Activated CD4-positive, alpha-beta T cell treated with anti-CD3 and anti-CD28 coated beads, Interleukin-2, Interleukin-4, amounts not matched to agents 100 ng/mL and 50 ng/mL, durations not matched to agents 16 hours and 8 hours (primary cell): ENCODE results near the gene ACR.
"Not testable (repeated sequence)": the region's sequence is repeated elsewhere in the genome, so short reads cannot be mapped to it uniquely, and the experiment has no call there.

Experiments
- DNase-seq: peaks from one replicate; pipeline ENCODE4 v3.0.0-alpha.2; 2020; ENCODE audit warnings: low spot score

Gene ACR

GRCh38 chr22:50732681-50733080, 5.3 kb upstream of the ACR start:
- no peak for DNase-seq

DNA sequence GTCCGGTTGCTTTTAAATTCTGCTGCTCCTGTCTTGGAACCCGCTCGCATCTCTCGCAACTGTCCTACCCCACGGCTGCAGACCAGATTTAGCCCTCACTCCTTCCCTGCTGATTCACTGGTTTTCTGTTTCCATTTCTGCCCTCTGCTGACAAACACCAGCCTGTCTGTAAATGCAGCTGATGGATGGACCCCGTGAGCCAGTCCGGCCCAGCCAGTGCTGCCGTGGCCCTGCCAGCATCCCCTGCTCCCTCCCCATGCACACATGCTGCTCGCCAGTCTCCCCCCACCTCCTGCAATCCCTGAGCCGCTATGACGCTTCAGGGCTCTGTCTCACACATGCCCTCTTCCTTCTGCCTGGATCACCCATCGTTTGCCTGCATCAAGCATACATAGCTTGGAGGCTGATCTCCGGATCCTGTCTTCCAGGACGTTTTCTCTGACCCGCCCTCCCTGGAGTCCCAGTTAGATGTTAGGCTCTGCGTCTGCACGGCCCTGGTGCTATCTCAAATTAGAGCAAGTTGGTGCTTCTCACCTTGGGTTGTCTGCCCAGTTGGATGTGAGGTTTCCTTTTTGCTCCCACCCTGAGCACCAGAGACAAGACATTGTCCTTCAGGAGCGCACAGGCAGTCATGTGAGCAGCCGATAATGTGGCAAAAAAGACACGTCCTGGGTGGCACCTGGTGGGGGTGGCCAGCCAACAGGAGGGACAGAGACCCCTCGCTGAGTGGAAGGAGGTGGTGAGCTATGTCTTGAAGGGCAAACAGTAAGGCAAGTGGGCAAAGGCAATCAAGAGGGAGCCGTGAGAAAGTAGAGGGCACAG, 4.3 kb upstream of the ACR start:
- no peak for DNase-seq

- no peak for DNase-seq
Measured at GRCh38 chr22:50734343-50734771, 3.6 kb upstream of the ACR start.

DNA sequence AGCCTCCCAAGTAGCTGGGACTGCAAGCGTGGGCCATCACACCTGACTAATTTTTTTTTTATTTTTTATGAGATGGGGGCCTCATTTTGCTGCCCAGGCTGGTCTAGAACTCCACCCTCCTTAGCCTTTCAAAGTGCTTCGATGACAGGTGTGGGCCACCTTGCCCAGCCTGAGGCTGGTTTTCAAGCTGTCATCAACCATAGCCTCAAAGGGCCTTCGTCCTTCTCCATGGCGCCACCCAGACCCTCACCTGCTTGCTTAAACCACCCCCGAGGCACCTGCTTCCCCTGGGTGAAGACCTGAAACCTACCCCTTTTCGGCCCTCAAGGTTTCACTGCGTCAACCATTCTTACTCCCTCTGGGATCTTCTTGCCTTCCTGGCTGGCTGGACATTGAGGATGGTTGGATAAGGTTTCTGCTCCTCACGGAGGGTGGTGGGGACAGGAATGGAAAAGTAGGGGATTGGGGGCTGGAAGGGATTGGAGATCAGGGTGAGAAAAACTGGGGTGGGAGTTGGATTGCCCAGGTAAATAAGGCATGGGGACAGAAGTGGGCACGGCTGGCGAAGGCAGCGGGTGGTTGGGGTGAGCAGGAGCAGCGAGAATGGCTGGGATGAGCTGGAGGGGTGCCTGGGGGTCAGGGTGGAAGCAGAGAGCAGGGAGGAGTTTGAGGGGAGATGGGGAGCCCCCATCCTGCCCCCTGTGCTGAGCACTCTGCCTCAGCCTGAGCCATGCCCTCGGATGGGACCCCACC, 2.8 kb upstream of the ACR start:
- no peak for DNase-seq

DNA sequence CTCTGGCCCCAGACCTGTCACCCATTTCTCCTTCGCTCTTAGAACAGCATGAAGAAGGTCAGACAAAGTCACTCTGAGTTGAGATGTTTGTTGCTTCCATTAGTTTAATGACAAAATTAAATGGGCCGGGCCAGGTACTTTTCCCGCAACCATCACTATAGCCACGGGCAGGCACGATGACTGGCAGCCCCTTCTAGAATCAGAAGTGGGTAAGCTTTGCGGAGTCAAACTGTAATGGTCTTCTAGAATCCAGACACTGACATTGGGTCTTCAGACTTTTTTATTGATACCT, 2.3 kb upstream of the ACR start:
- DNase-seq: no peak

- no peak for DNase-seq
Measured at GRCh38 chr22:50738649-50739227, 734 bp downstream of the ACR start.

GRCh38 chr22:50739279-50739691, 1.3 kb downstream of the ACR start:
- no peak for DNase-seq

DNA sequence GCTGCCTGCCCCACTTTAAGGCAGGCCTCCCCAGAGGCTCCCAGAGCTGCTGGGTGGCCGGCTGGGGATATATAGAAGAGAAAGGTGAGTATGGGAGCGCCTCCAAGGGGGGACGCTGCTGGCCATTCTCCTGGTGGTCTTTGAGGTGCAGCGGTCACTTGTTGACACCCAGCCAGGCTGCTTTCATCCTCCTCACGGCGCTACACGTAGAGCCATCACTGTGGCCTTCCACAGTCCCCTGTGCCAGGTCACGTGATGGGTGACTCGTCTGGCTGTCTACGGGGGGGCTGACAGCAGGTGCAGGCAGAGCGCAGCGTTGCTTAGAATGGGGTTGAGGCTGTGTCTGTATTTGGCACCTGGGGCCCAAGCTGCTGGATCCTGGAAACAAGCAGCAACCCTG, 1.9 kb downstream of the ACR start:
- no peak for DNase-seq

DNA sequence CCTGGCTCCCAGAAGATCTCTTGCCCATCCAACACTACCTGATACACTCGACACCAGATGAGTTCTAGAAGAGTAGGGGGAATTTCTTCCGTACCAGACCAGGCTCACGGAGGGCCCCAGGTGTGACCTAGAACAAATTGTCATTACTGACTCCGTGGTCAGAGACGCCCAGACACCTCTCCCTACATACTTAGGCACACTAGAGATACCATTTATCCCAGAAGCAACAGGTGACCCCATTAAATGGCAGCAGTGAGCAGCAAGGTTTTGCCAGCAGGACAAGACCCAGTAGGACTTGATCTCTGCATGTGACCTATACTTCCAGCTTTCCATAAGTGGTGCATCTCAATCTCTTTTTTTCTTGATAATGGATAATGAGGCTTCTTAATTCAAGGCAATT, 2.7 kb downstream of the ACR start:
- not testable (repeated sequence) for DNase-seq

GRCh38 chr22:50744424-50744823, 6.4 kb downstream of the ACR start:
- DNase-seq: not testable (repeated sequence)

GRCh38 chr22:50747521-50747920, 9.5 kb downstream of the ACR start:
- not testable (repeated sequence) for DNase-seq

DNA sequence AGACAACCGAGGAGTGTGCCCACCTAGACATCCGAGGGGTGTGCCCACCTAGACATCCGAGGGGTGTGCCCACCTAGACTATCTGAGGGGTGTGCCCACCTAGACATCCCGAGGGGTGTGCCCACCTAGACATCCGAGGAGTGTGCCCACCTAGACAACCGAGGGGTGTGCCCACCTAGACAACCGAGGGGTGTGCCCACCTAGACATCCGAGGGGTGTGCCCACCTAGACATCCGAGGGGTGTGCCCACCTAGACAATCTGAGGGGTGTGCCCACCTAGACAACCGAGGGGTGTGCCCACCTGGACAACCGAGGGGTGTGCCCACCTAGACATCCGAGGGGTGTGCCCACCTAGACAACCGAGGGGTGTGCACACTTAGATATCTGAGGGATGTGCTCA, 10.6 kb downstream of the ACR start:
- DNase-seq: not testable (repeated sequence)

DNA sequence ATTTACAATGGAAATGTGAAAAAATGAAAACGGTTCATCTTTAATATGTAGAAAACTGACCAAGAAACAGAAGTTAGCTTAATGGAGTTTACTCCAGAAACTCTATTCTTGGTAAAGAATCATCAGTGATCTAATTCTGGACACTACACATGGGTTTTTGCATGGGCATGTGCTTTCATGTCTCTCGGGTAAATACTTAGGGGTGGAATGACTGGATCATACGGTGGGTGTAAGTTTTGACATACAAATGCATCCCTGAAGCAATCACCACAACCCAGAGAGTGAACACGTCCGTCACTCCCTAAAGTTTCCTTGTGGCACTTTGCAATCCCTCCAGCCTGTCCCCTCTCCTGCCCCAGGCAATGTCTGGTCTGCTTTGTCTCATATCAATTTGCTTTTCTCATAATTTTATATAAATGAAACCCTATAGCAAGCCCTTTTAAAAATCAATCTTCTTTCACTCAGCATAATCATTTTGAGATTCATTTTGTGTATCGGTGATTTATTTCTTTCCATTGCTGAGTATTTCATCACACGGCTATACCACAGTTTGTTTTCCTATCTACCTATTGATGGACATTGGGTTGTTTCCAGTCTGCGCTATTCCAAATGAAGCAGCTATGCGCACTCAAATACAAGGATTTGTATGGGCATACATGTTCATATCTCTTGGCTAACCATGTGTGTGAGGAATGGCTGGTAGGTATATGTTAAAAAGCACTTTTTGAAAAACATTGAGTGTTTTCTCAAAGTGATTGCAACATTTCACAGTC, 11.5 kb downstream of the ACR start:
- DNase-seq: not testable (repeated sequence)

DNA sequence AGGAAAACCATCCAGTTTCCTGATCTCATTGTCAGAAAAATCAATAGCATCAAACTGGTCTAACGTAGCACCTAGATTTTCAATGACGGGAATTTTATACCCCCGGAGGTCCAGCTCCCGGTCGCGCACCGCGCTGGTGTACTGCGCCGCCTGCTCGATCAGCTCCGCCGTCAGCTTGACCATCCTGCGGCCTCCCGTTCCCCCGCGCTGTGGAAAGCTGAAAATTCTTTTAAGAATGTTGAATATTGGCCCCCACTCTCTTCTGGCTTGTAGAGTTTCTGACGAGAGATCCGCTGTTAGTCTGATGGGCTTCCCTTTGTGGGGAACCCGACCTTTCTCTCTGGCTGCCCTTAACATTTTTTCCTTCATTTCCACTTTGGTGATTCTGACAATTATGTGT, 17.2 kb downstream of the ACR start:
- not testable (repeated sequence) for DNase-seq

DNA sequence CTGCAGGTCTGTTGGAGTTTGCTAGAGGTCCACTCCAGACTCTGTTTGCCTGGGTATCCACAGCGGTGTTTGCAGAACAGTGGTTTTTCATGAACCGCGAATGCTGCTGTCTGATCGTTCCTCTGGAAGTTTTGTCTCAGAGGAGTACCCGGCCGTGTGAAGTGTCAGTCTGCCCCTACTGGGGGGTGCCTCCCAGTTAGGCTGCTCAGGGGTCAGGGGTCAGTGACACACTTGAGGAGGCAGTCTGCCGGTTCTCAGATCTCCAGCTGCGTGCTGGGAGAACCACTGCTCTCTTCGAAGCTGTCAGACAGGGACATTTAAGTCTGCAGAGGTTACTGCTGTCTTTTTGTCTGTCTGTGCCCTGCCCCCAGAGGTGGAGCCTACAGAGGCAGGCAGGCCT, 18.4 kb downstream of the ACR start:
- DNase-seq: not testable (repeated sequence)

DNA sequence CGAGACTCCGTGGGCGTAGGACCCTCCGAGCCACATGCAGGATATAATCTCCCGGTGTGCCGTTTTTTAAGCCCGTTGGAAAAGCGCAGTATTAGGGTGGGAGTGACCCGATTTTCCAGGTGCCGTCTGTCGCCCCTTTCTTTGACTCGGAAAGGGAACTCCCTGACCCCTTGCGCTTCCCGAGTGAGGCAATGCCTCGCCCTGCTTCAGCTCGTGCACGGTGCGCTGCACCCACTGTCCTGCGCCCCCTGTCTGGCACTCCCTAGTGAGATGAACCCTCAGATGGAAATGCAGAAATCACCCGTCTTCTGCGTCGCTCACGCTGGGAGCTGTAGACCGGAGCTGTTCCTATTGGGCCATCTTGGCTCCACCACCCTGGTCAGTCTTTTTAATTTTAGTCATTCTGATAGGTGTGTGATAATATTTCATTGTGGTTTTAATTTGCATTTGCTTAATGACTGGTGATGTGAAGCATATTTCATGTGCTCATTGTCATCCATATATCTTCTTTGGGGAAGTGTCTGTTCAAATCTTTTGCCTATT, 19.0 kb downstream of the ACR start:
- peak; percentile 43 for DNase-seq

DNA sequence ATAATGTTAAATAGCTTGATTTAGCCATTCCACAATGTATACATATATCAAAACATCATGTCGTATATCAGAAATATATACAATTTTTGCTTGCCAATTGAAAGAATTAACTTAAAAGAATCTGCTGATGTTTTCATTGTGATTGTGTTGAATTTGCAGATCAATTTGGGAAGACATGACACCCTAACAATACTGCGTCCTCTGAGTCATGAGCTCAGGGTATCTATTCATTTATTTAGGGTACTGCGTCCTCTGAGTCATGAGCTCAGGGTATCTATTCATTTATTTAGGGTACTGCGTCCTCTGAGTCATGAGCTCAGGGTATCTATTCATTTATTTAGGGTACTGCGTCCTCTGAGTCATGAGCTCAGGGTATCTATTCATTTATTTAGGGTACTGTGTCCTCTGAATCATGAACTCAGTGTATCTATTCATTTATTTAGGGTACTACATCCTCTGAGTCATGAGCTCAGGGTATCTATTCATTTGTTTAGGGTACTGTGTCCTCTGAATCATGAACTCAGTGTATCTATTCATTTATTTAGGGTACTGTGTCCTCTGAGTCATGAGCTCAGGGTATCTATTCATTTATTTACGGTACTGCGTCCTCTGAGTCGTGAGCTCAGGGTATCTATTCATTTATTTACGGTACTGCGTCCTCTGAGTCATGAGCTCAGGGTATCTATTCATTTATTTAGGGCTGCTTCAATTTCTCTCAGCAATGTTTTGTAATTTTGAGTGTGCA, 21.8 kb downstream of the ACR start:
- not testable (repeated sequence) for DNase-seq

DNA sequence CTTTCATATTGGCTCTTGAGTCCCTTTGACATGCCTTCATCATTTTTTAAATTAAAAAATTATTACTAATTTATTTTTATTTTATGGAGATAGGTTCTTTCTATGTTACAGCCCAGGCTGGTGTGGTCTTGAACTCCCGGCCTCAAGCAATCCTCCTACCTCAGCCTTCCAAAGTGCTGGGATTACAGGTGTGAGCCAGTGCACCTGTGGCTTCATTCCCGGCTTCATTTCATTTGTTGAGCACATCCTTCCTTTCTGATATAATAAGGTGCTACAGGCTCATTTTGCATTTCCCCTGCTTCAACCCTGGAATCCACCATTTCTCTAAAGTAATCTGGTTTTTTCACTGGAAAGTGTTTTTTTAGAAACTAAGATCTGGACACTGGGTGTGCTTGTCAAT, 23.8 kb downstream of the ACR start:
- DNase-seq: not testable (repeated sequence)

DNA sequence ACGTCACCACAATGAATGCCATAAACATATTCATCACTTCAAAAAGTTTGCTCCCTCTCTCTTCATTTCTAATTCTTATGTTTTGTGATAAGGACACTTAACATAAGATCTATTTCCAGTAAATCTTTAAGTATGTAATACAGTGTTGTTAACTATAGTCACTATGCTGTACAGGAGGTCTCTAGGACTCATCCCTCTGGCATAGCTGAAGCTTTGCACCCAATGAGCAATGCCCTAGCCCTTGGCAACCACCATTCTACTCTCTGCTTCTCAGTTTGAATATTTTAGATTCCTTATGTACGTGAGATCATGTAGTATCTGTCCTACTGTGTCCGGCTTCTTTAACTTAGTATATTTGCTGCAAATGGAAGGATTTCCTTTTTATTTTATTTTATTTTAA, 26.3 kb downstream of the ACR start:
- not testable (repeated sequence) for DNase-seq

DNA sequence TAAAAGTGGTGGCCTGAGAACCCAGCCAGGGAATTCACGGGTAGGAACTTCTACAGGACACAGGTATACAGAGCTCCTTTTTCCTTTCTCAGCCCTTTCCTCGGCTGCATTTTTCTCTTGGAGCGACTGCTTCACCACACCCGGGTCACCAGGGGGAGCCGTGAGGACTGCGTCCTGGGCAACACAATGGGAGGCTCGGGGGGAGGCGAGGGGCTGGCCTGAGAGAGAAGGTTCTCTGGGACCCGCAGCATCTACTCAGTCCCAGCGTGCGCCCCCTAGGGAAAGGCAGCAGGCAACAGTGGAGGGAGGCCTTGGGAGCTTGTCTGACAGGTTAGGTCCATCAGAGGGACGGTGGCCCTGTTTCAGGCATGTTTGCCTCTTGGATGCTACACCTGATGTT, 37.1 kb downstream of the ACR start:
- DNase-seq: not testable (repeated sequence)

DNA sequence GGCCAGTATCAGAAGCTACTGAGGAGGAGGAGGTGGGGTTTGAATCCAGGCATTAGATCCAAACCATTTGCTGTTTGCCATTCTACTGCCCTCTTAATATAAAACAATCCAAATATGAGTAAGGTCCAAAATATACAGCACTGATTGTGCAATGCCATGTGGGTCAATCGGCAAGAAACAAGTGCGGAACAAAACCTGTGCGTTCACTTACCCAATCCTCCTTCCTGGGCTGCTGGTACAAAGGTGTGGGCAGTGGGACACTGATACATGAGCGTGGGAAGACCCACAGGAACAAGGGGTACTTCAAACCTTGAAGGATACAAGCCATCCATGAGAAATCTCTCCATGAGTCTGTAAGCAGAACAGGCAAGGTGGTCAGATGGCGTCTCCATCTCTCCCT, 39.6 kb downstream of the ACR start:
- not testable (repeated sequence) for DNase-seq
